Vagina (tissue), 2 donors: ENCODE measurements around the gene MEF2C.

Experiments
- POLR2A ChIP-seq, 2 donors: fragments of 450-650 bp; IDR thresholded peaks; one replicate each; pipeline ENCODE4 v1.6.1; 2017; ENCODE audit warnings: antibody characterized with exemption in 2 of 2, mild to moderate bottlenecking in 2 of 2, moderate library complexity in 2 of 2
- POLR2AphosphoS5 ChIP-seq, 2 donors: sonication (generic); formaldehyde crosslinking; IDR thresholded peaks; one replicate each; pipeline ENCODE4 v1.9.0; 2017; ENCODE audit warnings: antibody characterized with exemption in 2 of 2, mild to moderate bottlenecking in 2 of 2, low read depth in 1 of 2; ENCODE audit not compliant: insufficient read depth in 1 of 2

GRCh38 chr5:88729829-88730182 is 153.2 kb downstream of the MEF2C start:
- TF ChIP-seq POLR2AphosphoS5 (IDR thresholded peaks at IDR 0.05; ENCODE audit: insufficient read depth in 1 of 2, low read depth in 1 of 2) (no peak), POLR2A (IDR thresholded peaks at IDR 0.05) (no peak)
